ENCODE results near the gene SP140. TPM values are rescaled to one million over a fixed set of nuclear protein-coding genes. Genes with fewer than 3 reads are reported as not detected.

SP140 gene
- total and polyA plus RNA-seq, 2 experiments from 2014 or later, result 0.40 to 0.53 TPM

- Histone ChIP-seq H3K9me2 (replicated peaks; ENCODE audit: insufficient read depth) (no peaks in the 10 kb centered on the region), H3K27me3 (no peaks in the 10 kb centered on the region), H3K36me3 (replicated peaks; ENCODE audit: insufficient read depth, low read depth) (no peaks in the 10 kb centered on the region), H3K79me2 (no peaks in the 10 kb centered on the region), H3K9me3 (ENCODE audit: low read depth) (no peaks in the 10 kb centered on the region), H4K20me1 (ENCODE audit: insufficient read depth, poor library complexity, severe bottlenecking) (no peaks in the 10 kb centered on the region), H3K4me1 (ENCODE audit: insufficient read depth) (no peaks in the 10 kb centered on the region), H3K4me3 (no peak overlapping the region), H3K27ac (no peak overlapping the region), H3K4me2 (no peak overlapping the region), H2AFZ (no peak overlapping the region)
- DNase-seq (ENCODE audit: low spot score), result no peak
- 93% methylated on average over 2 of the region's 2 CpGs for WGBS (ENCODE audit: low lambda C conversion rate, missing lambda C conversion rate)
- TF ChIP-seq, protein P1, sequence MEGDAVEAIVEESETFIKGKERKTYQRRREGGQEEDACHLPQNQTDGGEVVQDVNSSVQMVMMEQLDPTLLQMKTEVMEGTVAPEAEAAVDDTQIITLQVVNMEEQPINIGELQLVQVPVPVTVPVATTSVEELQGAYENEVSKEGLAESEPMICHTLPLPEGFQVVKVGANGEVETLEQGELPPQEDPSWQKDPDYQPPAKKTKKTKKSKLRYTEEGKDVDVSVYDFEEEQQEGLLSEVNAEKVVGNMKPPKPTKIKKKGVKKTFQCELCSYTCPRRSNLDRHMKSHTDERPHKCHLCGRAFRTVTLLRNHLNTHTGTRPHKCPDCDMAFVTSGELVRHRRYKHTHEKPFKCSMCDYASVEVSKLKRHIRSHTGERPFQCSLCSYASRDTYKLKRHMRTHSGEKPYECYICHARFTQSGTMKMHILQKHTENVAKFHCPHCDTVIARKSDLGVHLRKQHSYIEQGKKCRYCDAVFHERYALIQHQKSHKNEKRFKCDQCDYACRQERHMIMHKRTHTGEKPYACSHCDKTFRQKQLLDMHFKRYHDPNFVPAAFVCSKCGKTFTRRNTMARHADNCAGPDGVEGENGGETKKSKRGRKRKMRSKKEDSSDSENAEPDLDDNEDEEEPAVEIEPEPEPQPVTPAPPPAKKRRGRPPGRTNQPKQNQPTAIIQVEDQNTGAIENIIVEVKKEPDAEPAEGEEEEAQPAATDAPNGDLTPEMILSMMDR (IDR thresholded peaks at IDR 0.05; ENCODE audit: poor library complexity), result no peak
- TF ChIP-seq EZH2phosphoT487 (IDR thresholded peaks at IDR 0.05; ENCODE audit: low read depth, severe bottlenecking, unreplicated experiment) (no peak), EZH2 (IDR thresholded peaks at IDR 0.05; ENCODE audit: borderline replicate concordance) (no peak)
These were observed 19.8 kb upstream of the SP140 start for GRCh38 chr2:230205721-230206120.

DNA sequence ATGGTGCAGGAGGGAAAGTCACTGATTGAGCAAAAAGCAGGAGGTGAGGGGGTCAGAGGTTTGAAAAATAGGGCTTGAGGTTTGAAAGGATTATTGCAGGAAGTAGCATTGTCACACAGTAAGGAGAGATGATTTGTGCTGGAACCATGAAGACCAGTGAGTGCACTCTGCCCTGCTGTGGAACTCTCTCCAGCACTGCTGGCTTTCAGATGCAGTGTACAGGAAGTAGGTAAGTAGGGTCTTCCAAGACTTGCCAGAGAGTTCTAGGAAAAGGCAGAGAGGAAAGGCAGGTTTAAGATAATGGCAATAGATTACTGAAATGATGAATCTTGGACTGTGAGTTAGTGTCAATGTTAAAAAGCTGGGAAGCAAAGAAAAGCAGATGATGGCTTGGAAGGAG is 17.0 kb upstream of the SP140 start:
- Histone ChIP-seq H3K27ac (no peak overlapping the region), H2AFZ (no peak overlapping the region), H3K9me3 (ENCODE audit: low read depth) (no peaks in the 10 kb centered on the region), H3K4me3 (no peak overlapping the region), H4K20me1 (ENCODE audit: insufficient read depth, poor library complexity, severe bottlenecking) (no peaks in the 10 kb centered on the region), H3K79me2 (no peaks in the 10 kb centered on the region), H3K36me3 (replicated peaks; ENCODE audit: insufficient read depth, low read depth) (no peaks in the 10 kb centered on the region), H3K9me2 (replicated peaks; ENCODE audit: insufficient read depth) (no peaks in the 10 kb centered on the region), H3K4me1 (ENCODE audit: insufficient read depth) (no peaks in the 10 kb centered on the region), H3K4me2 (no peak overlapping the region), H3K27me3 (no peaks in the 10 kb centered on the region)
- DNase-seq (ENCODE audit: low spot score), result no peak
- TF ChIP-seq, protein P1 (IDR thresholded peaks at IDR 0.05; ENCODE audit: poor library complexity), result no peak
- TF ChIP-seq EZH2 (IDR thresholded peaks at IDR 0.05; ENCODE audit: borderline replicate concordance) (no peak), EZH2phosphoT487 (IDR thresholded peaks at IDR 0.05; ENCODE audit: low read depth, severe bottlenecking, unreplicated experiment) (no peak)

- no peaks in the 10 kb centered on the region for H3K9me2 ChIP-seq (replicated peaks; ENCODE audit: insufficient read depth)
- no peaks in the 10 kb centered on the region for H4K20me1 ChIP-seq (ENCODE audit: insufficient read depth, poor library complexity, severe bottlenecking)
- H3K4me2 ChIP-seq, result no peak overlapping the region
- DNase-seq (ENCODE audit: low spot score), result no peak
- TF ChIP-seq, protein P1 (IDR thresholded peaks at IDR 0.05; ENCODE audit: poor library complexity), result no peak
- no peak for TF ChIP-seq EZH2phosphoT487 (IDR thresholded peaks at IDR 0.05; ENCODE audit: low read depth, severe bottlenecking, unreplicated experiment)
- no peak for TF ChIP-seq EZH2 (IDR thresholded peaks at IDR 0.05; ENCODE audit: borderline replicate concordance)
- WGBS (ENCODE audit: low lambda C conversion rate, missing lambda C conversion rate), result 87% methylated on average over 1 of the region's 1 CpG
- no peaks in the 10 kb centered on the region for H3K9me3 ChIP-seq (ENCODE audit: low read depth)
- H3K27ac ChIP-seq, result no peak overlapping the region
- H3K79me2 ChIP-seq, result no peaks in the 10 kb centered on the region
- H3K36me3 ChIP-seq (replicated peaks; ENCODE audit: insufficient read depth, low read depth), result no peaks in the 10 kb centered on the region
- H3K4me3 ChIP-seq, result no peak overlapping the region
- no peaks in the 10 kb centered on the region for H3K4me1 ChIP-seq (ENCODE audit: insufficient read depth)
- no peaks in the 10 kb centered on the region for H3K27me3 ChIP-seq
- H2AFZ ChIP-seq, result no peak overlapping the region
These were observed 16.0 kb upstream of the SP140 start for GRCh38 chr2:230209422-230210051.

Measured in hepatocyte (in vitro differentiated cells).